B cell (primary cell): ENCODE data around the gene ANKRD17. TPM values are rescaled to one million over a fixed set of nuclear protein-coding genes. Genes with fewer than 3 reads are reported as not detected.

Experiments
- ATAC-seq: fragments of 200-7000 bp; cut with Tn5 transposase; one replicate; pipeline ENCODE4 v1.10.0; 2021; ENCODE audit warnings: low read depth, mild to moderate bottlenecking, moderate number of reproducible peaks, moderate library complexity
- CTCF ChIA-PET: fragments of 350-600 bp; sonication (Branson Sonifier 250); formaldehyde crosslinking; loops from one replicate; lab custom pipeline; 2021; ENCODE audit warnings: antibody characterized with exemption, inconsistent platforms; lab: Charles Lee
- POLR2A ChIA-PET: fragments of 350-600 bp; sonication (Branson Sonifier 250); formaldehyde crosslinking; loops from one replicate; lab custom pipeline; 2021; ENCODE audit warnings: antibody characterized with exemption; lab: Charles Lee
- DNase-seq: peaks from one replicate; pipeline ENCODE4 v3.0.0; 2013
- H2AFZ ChIP-seq: 2 replicates; pipeline ENCODE4 v1.6.1; 2012; ENCODE audit warnings: mild to moderate bottlenecking, low read depth, low read length; ENCODE audit not compliant: insufficient read depth, poor library complexity, severe bottlenecking
- H3K27ac ChIP-seq, 2 donors: 1 replicate in 1 of 2; 2 replicates in 1 of 2; pipeline ENCODE4 v1.5.1; 2012 to 2013; ENCODE audit warnings: low read length in 2 of 2, mild to moderate bottlenecking in 2 of 2, moderate library complexity in 1 of 2
- H3K27me3 ChIP-seq, 4 experiments: fragments of 200-600 bp in 1 of 4; sonication (generic) in 1 of 4; replicated peaks in 1 of 4; 1 replicate in 2 of 4; 2 replicates in 2 of 4; pipeline versions ENCODE4 v1.6.1 to v1.7.0; 2013 to 2016; ENCODE audit warnings: low read length in 3 of 4, mild to moderate bottlenecking in 2 of 4, mixed read lengths in 1 of 4, moderate library complexity in 1 of 4; ENCODE audit not compliant: insufficient read depth in 4 of 4, control insufficient read depth in 3 of 4; ENCODE audit errors: control extremely low read depth in 1 of 4
- H3K36me3 ChIP-seq, 2 experiments: replicated peaks in 1 of 2; 1 replicate in 1 of 2; 2 replicates in 1 of 2; pipeline versions ENCODE4 v1.6.1 to v1.7.1; 2013; ENCODE audit warnings: low read length in 1 of 2; ENCODE audit not compliant: insufficient read depth in 2 of 2, control insufficient read depth in 1 of 2; ENCODE audit errors: control extremely low read depth in 1 of 2, extremely low read depth in 1 of 2
- H3K4me1 ChIP-seq, 2 donors: fragments of 200-600 bp in 1 of 2; sonication (generic) in 1 of 2; 1 replicate in 1 of 2; 2 replicates in 1 of 2; pipeline versions ENCODE4 v1.5.1 to v1.6.1; 2013 to 2017; ENCODE audit warnings: low read length in 2 of 2; ENCODE audit not compliant: control insufficient read depth in 2 of 2, insufficient read depth in 2 of 2
- H3K4me2 ChIP-seq: replicated peaks from 2 replicates; pipeline ENCODE3; 2012; ENCODE audit warnings: mild to moderate bottlenecking, low read depth, low read length; ENCODE audit not compliant: poor library complexity, severe bottlenecking
- H3K4me3 ChIP-seq, 5 experiments: fragments of 200-600 bp in 1 of 5; sonication (generic) in 1 of 5; 1 replicate in 3 of 5; 2 replicates in 2 of 5; pipeline versions ENCODE4 v1.5.1 to v1.7.0; 2011 to 2016; ENCODE audit warnings: low read length in 4 of 5, mild to moderate bottlenecking in 4 of 5, low read depth in 2 of 5, control low read depth in 1 of 5, moderate library complexity in 1 of 5; ENCODE audit not compliant: insufficient read depth in 1 of 5; ENCODE audit errors: control extremely low read depth in 1 of 5, extremely low read depth in 1 of 5
- H3K79me2 ChIP-seq: fragments of 200-600 bp; sonication (generic); one replicate; pipeline ENCODE4 v1.6.0; 2016; ENCODE audit warnings: low read length; ENCODE audit not compliant: control insufficient read depth, insufficient read depth
- H3K9ac ChIP-seq: fragments of 200-600 bp; sonication (generic); 2 replicates; pipeline ENCODE4 v1.6.1; 2017; ENCODE audit warnings: mild to moderate bottlenecking, low read length, moderate library complexity
- H3K9me3 ChIP-seq, 3 donors: one replicate each; pipeline versions ENCODE4 v1.6.1 to v1.7.1; 2013; ENCODE audit warnings: low read length in 2 of 3; ENCODE audit not compliant: control insufficient read depth in 2 of 3, insufficient read depth in 1 of 3; ENCODE audit errors: control extremely low read depth in 1 of 3
- H4K20me1 ChIP-seq: 2 replicates; pipeline ENCODE4 v1.6.0; 2012; ENCODE audit warnings: mild to moderate bottlenecking, low read length; ENCODE audit not compliant: insufficient read depth, control insufficient read depth, poor library complexity, severe bottlenecking
- H3K27ac Mint-ChIP-seq: one replicate; pipeline ENCODE4 v1.8.0; 2021; ENCODE audit warnings: mixed read lengths
- H3K27me3 Mint-ChIP-seq: one replicate; pipeline ENCODE4 v1.8.0; 2021; ENCODE audit warnings: mixed read lengths
- H3K4me1 Mint-ChIP-seq: one replicate; pipeline ENCODE4 v1.8.0; 2021; ENCODE audit warnings: mixed read lengths
- H3K4me3 Mint-ChIP-seq: one replicate; pipeline ENCODE4 v1.8.0; 2021; ENCODE audit warnings: mixed read lengths
- H3K9me3 Mint-ChIP-seq: one replicate; pipeline ENCODE4 v1.8.0; 2022; ENCODE audit warnings: mixed read lengths; ENCODE audit not compliant: insufficient read depth
- EZH2 ChIP-seq: IDR thresholded peaks from 2 replicates; pipeline ENCODE4 v1.6.1; 2012; ENCODE audit warnings: borderline replicate concordance, low read depth, mild to moderate bottlenecking, moderate library complexity, low read length; ENCODE audit not compliant: insufficient read depth, poor library complexity, severe bottlenecking
- WGBS: methylation state at CpG from one replicate; pipeline ENCODE4 v1.1.5; 2013; ENCODE audit warnings: missing lambda C conversion rate; ENCODE audit not compliant: insufficient coverage; 5-methylcytosine and 5-hydroxymethylcytosine counted together
- intact Hi-C: fragments of 100-400 bp; cut with micrococcal nuclease; formaldehyde crosslinking; loops from one replicate; pipeline ENCODE4 v1.10.0; 2022
- polyA plus RNA-seq: library from polyadenylated mRNA; depleted of rRNA; stranded (reverse); fragments of >200 nt; gene quantifications from 2 replicates; pipeline ENCODE4 v1.2.3, GENCODE V29; 2012
- total RNA-seq, 2 donors: library from RNA; stranded (reverse); fragments of 120-200 nt in 1 of 2; gene quantifications; 1 replicate in 1 of 2; 2 replicates in 1 of 2; pipeline versions ENCODE4 v1.2.3 to v1.2.4, GENCODE V29; 2013 to 2022
- TF ChIP-seq, protein P1 (sequence below): fragments of 200-600 bp; IDR thresholded peaks from one replicate; pipeline ENCODE4 v1.8.0; 2022; ENCODE audit warnings: antibody characterized with exemption, mild to moderate bottlenecking

The ANKRD17 gene
- total and polyA plus RNA-seq, 2 donors (not counting 1 experiment from before 2014, with no cell fraction given) = 15.8 to 69.4 TPM

- peaks cover 9% of the 10 kb centered on the region for H3K4me1 Mint-ChIP-seq
- intact Hi-C loops = loop anchor here (1.0 kb wide), 1 partner anchor 17 kb away; the partner anchor contains the start of gene COX18
- H3K4me2 ChIP-seq = peak overlapping the region; percentile 56
- no CpG with 5 or more reads among the region's 6 CpGs for WGBS
- H2AFZ ChIP-seq = peak overlapping the region; percentile 45
- no peaks in the 10 kb centered on the region for H3K9me3 ChIP-seq
- no peaks in the 10 kb centered on the region for H4K20me1 ChIP-seq
- no peaks in the 10 kb centered on the region for H3K27me3 Mint-ChIP-seq
- peaks cover 3 to 7% of the 10 kb centered on the region in 2 donors for H3K4me1 ChIP-seq
- ChIA-PET POLR2A (no interaction called here), CTCF (no interaction called here)
- peak overlapping the region; percentile 44 for H3K4me3 Mint-ChIP-seq
- H3K4me3 ChIP-seq = peak overlapping the region in 2 of 5 experiments; percentile 4 to 34
- DNase-seq = peak; percentile 38
- no peak overlapping the region for H3K27ac Mint-ChIP-seq
- H3K27ac ChIP-seq = peak overlapping the region in 1 of 2 donors; percentile 48
- H3K9me3 Mint-ChIP-seq = no peaks in the 10 kb centered on the region
- ATAC-seq = no peak
- no peak for TF ChIP-seq EZH2
- TF ChIP-seq, protein P1, sequence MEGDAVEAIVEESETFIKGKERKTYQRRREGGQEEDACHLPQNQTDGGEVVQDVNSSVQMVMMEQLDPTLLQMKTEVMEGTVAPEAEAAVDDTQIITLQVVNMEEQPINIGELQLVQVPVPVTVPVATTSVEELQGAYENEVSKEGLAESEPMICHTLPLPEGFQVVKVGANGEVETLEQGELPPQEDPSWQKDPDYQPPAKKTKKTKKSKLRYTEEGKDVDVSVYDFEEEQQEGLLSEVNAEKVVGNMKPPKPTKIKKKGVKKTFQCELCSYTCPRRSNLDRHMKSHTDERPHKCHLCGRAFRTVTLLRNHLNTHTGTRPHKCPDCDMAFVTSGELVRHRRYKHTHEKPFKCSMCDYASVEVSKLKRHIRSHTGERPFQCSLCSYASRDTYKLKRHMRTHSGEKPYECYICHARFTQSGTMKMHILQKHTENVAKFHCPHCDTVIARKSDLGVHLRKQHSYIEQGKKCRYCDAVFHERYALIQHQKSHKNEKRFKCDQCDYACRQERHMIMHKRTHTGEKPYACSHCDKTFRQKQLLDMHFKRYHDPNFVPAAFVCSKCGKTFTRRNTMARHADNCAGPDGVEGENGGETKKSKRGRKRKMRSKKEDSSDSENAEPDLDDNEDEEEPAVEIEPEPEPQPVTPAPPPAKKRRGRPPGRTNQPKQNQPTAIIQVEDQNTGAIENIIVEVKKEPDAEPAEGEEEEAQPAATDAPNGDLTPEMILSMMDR = no peak
- H3K79me2 ChIP-seq = peaks cover 21% of the 10 kb centered on the region
- no peaks in the 10 kb centered on the region for H3K27me3 ChIP-seq
- H3K9ac ChIP-seq = peak overlapping the region; percentile 38
- H3K36me3 ChIP-seq = peaks cover 11 to 34% of the 10 kb centered on the region in 2 experiments
These were observed 172.3 kb downstream of the ANKRD17 start for GRCh38 chr4:73086095-73086868.

- Histone ChIP-seq H3K27me3 (no peaks in the 10 kb centered on the region), H3K4me2 (no peak overlapping the region), H3K4me1 (peaks cover 0 to 2% of the 10 kb centered on the region in 2 donors), H3K9me3 (no peaks in the 10 kb centered on the region), H3K4me3 (no peak overlapping the region), H3K27ac (peak overlapping the region in 1 of 2 donors; percentile 15), H3K9ac (no peak overlapping the region), H4K20me1 (no peaks in the 10 kb centered on the region), H3K79me2 (peaks cover 14% of the 10 kb centered on the region), H2AFZ (no peak overlapping the region), H3K36me3 (peaks cover 0 to 51% of the 10 kb centered on the region in 2 experiments)
- Mint-ChIP-seq H3K4me3 (no peak overlapping the region), H3K27ac (no peak overlapping the region), H3K9me3 (no peaks in the 10 kb centered on the region), H3K4me1 (no peaks in the 10 kb centered on the region), H3K27me3 (no peaks in the 10 kb centered on the region)
- WGBS = 100% methylated on average over 2 of the region's 3 CpGs
- POLR2A ChIA-PET = no interaction called here
- no peak for TF ChIP-seq EZH2
- TF ChIP-seq, protein P1 = no peak
- ATAC-seq (no peak), DNase-seq (no peak)
- intact Hi-C loops = no loop called here
- CTCF ChIA-PET = interaction anchor here (1.3 kb wide), 1 partner anchor 10 kb away, joined by 4 read pairs; no protein-coding TSS in a partner anchor
These were observed 177.8 kb downstream of the ANKRD17 start for GRCh38 chr4:73080789-73081188.
